GM12872 (cell line): ENCODE data around the gene LRRC14B.

Experiments
- TF ChIP-seq, protein P1 (sequence below): IDR thresholded peaks from 3 replicates; pipeline ENCODE4 v1.5.1; 2011; ENCODE audit warnings: low read depth, mild to moderate bottlenecking, low read length, moderate library complexity; ENCODE audit not compliant: insufficient read depth

Gene LRRC14B

GRCh38 chr5:200985-201384, 9.7 kb downstream of the LRRC14B start:
- TF ChIP-seq, protein P1, sequence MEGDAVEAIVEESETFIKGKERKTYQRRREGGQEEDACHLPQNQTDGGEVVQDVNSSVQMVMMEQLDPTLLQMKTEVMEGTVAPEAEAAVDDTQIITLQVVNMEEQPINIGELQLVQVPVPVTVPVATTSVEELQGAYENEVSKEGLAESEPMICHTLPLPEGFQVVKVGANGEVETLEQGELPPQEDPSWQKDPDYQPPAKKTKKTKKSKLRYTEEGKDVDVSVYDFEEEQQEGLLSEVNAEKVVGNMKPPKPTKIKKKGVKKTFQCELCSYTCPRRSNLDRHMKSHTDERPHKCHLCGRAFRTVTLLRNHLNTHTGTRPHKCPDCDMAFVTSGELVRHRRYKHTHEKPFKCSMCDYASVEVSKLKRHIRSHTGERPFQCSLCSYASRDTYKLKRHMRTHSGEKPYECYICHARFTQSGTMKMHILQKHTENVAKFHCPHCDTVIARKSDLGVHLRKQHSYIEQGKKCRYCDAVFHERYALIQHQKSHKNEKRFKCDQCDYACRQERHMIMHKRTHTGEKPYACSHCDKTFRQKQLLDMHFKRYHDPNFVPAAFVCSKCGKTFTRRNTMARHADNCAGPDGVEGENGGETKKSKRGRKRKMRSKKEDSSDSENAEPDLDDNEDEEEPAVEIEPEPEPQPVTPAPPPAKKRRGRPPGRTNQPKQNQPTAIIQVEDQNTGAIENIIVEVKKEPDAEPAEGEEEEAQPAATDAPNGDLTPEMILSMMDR: no peak

GRCh38 chr5:201672-202071, 10.4 kb downstream of the LRRC14B start:
- TF ChIP-seq, protein P1: no peak

DNA sequence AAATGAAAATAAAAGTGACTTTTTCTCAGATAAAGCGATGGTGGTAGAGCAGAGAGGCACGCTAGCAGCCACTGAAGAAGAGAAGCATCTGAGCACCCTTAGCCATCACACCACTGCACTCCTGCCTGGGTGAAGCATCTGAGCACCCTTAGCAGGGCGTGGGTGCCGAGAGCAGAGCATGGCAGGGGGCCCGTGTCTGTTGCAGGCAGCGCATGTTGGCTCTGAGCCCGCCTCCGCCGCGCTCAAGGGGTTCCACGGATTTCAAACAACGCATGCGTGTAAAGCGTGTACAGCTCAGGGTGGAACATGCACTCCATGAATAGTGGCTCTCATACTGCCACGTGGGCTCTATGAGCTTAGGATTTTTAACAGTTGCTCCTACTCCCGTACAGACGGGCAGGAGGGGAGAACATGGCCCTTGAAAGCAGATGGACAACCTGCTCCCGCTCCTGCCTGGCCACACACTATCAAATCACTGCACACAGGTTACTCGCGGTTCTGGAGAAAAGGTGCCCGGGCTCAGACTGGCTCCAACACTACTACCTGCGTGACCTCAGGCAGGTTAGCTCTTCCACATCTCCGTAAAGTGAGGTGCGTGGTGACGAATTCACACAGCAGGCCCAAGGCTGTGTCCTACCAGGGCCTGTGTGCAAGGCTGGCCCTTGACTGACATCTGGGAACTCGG, 12.1 kb downstream of the LRRC14B start:
- TF ChIP-seq, protein P1: no peak

GRCh38 chr5:204001-204400, 12.7 kb downstream of the LRRC14B start:
- TF ChIP-seq, protein P1: no peak

GRCh38 chr5:204462-204861, 13.2 kb downstream of the LRRC14B start:
- TF ChIP-seq, protein P1: no peak

GRCh38 chr5:204966-205670, 13.8 kb downstream of the LRRC14B start:
- TF ChIP-seq, protein P1: no peak

DNA sequence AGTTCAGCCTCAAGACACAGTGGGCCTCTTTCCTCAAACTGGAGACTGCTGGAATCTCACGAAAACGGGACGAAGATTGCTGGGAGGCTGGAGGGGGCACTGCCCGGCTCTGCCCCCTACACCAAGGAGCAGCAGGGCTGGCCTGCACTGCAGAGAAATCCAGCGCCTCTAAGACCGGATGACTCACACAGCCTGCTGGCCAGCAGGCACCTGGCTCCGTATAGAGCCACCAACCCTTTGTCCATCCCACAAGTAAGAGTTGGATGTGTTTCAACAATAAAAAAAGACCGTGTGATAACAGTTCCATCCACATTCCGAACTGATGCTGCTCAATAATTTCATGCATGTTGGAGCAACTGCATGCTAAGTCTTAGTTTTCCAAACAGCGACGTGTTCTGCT, 15.1 kb downstream of the LRRC14B start:
- TF ChIP-seq, protein P1: no peak
